Stimulated activated CD4-positive, alpha-beta T cell treated with anti-CD3 and anti-CD28 coated beads, Interleukin-2, amount 100 ng/mL, for 4 hours (primary cell): Measurements from ENCODE around the gene CHCHD6.

Experiments used
- DNase-seq: peaks from one replicate; pipeline ENCODE4 v3.0.0-alpha.2; 2020; ENCODE audit warnings: low read depth

CHCHD6 gene

GRCh38 chr3:126743781-126744180, 39.7 kb downstream of the CHCHD6 start:
- DNase-seq, result no peak

- DNase-seq, result no peak
Measured at GRCh38 chr3:126745760-126746394, 41.8 kb downstream of the CHCHD6 start.

DNA sequence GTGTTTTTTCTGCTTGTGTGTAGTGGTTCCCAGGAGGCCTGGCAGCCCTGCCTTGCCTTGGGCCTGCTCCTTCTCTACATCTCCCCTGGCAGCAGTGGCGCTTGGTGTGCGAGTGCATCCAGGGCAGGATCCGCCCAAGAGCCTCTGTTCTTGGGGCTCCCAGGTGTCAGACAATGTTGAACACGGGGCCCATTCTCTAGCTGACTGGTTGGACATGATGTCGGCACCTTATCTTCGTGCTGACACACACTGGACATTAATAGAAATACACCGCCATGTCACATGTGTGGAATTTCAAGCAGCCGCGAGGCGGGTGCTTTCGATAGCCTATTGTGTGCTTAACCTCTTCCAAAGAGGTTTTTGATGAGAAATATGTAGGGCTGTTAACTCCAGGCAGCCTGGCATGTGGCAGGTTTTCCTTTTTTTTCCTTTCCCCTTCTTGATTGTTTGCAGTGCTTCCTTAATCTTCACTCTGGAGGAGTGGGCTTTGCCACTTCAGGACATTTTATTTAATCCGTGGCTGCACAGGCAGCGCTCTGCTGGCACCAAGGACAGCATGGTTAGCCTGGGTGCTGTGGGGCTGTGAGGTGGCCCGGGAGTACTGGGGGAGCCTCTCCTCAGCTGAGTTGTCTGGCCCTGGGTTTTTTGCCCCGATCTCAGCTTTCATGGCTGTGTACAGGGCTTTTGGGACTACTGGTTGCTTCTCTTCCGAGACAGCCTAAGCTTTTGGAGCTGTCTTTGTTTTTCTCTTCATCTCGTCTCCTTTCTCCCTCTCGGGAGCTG, 42.5 kb downstream of the CHCHD6 start:
- DNase-seq, result no peak

DNA sequence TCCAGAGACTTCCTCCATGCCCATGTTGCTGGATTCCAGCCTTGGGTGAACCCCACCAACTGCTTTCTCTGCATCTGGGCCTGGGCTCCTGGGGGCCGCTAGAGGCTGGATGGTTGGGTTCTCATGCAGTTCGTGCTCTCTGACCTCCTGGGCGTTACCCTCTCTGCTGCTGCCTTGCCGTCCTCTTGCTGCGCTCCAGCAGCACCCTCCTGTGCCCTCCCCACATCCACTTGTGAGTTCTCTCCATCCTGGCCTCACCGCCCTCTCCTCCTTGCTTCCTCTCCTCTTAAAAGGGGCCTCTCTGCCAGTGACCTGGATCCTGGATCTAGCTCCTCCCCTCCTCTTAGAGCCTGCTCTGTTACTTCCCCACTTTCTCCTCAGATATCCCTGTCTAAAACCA, 43.7 kb downstream of the CHCHD6 start:
- no peak for DNase-seq

- no peak for DNase-seq
Measured at GRCh38 chr3:126748701-126749546, 44.9 kb downstream of the CHCHD6 start.

DNA sequence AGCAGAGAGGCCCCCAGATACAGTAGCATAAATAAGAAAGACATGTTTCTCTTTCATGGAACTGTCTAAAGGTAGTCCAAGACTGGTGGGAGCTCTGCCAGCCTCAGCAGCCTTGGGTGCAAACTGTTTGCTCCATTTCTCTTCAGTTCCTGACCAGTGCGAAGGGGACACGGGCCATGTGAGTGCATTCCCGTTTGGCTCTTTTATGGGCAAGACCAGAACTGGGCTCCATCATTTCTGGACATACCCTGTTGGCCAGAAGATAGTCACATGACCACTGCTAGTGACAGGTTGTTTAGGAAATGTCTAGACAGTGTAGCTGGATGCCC, 45.5 kb downstream of the CHCHD6 start:
- DNase-seq, result no peak

- DNase-seq, result no peak
Measured at GRCh38 chr3:126749931-126750755, 46.1 kb downstream of the CHCHD6 start.

GRCh38 chr3:126750756-126751121, 46.7 kb downstream of the CHCHD6 start:
- DNase-seq, result no peak

DNA sequence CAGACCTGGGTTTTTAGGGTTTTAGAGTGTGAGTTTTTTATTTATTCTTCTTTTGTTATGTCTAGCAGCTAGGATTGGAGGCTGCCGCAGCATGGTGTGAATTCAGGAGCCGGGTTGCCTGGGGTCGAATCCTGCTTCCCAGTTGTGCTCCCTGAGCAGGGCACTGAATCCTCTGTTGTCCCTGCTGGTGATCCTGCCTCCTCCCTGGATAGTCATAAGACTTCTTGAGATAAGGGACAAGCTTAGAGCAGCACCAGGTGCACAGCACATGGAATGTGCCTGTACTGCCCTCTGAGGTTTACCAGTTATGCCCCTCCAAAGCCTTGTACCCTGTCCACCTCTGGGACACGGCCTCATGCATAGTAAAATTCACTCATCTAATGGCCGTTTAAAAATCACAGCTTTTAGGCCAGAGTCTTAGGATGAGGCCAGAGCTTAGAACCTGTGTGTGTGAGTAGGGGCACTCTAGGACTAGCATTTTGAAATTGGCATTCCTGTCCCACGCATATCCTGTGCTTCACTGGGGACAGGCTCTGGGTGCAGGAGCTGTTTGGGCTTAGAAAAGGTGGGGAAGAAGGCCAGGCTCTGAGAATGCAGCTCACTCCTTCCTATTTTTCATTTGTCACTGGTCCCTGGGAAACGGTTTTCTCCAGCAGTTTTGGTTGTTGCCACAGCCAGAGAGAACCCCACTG, 47.7 kb downstream of the CHCHD6 start:
- no peak for DNase-seq

GRCh38 chr3:126752303-126753190, 48.5 kb downstream of the CHCHD6 start:
- peak; percentile 9 for DNase-seq

DNA sequence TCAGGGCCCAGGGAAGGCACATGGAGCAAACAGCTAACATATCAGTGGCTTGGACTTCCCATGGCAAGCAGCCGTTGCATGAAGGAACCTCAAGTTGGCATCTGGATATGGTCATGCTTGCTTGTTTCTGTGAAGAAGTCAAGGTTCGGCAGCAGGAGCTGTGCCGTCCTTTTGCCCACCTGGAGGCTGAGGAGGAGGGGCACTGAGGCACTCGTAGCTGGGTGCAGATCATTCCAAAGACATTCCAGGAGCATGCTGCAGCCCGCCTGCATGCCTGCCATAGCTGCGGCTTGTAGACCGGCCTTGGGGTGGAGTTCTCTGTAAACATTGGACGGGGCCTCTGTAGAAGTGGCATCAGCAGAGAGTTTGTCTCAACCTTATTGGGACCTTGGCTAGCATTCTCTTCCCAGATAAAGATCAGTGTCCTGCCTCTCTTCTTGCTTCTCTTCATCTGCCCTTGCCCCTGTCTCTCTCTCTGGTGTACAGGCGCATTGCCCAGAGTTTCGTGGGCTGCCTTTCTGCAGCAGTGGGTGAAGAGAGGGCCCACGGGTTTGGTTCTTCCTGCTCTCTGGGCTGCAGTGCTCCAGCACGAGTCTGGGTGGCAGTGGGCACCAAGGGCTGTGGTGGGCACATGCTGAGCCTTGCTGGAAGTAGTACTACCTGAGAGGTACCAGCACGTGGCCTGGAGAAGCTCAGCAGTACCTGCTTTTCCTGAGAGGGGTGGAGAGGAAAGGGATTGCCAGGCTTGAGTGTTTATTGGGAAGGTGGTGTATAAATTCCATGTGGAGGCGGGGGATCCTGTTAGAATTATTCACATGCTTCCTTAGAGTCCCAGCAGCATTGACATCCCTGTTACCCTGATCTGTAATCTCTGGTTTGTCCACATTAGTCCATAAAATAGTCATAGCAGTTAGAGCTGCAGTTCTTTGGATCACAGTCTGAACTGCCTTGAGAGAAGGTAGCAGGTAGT, 49.4 kb downstream of the CHCHD6 start:
- no peak for DNase-seq

DNA sequence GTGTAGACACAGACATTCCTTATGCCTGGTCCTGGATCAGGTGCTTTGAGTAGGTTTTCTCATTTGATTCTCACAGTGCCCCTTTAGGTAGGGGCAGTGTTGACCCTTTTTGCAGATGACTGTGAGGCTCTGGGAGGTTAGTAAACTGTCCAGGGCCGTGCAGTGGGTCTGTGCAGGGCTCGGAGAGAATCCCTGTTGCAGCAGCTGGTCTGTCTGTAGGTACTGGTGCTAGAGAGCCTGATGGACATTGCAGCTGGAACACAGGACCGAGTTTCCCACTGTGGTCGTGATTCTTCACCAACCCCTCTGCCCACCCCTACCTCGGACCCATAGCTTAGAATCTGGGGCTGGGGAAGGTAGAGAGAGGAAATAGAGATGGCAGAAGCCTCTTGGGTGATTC, 51.8 kb downstream of the CHCHD6 start:
- no peak for DNase-seq

DNA sequence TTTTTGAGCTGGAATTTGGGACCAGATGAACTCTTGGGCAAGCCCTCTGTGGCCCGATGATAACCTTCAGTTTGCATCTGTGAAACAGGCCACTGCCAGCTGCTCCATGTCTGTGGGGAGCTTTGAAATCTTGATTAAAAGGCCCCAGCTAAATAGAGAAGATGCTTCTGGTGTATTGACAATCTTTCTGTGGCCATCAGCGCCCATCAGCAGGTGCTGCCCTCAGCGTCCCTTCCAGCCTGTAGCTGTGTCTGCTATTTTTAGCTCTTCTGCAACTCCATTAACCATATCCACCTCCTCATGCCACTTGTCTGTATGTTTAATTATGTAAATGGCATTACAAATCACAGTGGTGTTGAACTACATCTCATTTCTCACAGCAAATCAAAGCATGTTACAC, 54.0 kb downstream of the CHCHD6 start:
- DNase-seq, result no peak

DNA sequence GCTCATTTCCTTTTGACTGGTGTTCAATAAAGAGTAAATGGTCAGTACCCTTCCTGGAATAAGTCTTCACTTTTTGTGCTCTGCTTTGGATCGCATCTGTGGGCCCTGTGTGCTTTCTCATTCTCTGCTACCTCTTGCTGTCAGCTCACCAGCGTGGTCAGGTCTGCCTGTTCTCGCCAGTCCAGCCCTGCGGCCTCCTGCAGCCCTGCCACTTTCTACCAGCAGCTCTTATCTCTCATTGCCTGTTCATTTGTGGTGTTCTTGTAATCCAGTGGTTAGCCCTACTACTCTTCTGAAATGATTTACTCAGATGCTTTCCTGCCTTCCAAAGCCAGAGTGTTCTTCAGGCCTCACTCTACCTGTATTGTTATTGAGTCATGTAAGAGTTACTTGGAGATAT, 54.8 kb downstream of the CHCHD6 start:
- no peak for DNase-seq

- no peak for DNase-seq
Measured at GRCh38 chr3:126760541-126760940, 56.5 kb downstream of the CHCHD6 start.

DNA sequence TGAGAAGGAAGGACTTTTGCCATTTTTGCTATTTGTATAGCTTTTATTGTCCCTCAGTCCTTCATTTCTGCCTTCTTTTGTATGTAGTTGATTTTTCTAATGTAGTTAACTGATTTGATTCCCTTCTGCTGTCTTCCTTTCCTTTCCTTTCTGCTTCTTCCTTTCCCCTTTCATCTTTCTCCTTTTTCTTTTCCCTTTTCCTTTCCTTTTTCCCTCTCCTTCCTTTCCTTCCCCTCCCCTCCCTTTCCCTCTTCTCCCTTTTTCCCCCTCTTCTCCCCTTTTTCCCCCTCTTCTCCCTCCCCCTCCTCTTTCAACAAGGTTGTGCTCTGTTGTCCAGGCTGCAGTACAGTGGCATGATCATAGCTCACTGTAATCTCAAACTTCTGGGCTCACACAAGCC, 59.0 kb downstream of the CHCHD6 start:
- DNase-seq, result no peak

DNA sequence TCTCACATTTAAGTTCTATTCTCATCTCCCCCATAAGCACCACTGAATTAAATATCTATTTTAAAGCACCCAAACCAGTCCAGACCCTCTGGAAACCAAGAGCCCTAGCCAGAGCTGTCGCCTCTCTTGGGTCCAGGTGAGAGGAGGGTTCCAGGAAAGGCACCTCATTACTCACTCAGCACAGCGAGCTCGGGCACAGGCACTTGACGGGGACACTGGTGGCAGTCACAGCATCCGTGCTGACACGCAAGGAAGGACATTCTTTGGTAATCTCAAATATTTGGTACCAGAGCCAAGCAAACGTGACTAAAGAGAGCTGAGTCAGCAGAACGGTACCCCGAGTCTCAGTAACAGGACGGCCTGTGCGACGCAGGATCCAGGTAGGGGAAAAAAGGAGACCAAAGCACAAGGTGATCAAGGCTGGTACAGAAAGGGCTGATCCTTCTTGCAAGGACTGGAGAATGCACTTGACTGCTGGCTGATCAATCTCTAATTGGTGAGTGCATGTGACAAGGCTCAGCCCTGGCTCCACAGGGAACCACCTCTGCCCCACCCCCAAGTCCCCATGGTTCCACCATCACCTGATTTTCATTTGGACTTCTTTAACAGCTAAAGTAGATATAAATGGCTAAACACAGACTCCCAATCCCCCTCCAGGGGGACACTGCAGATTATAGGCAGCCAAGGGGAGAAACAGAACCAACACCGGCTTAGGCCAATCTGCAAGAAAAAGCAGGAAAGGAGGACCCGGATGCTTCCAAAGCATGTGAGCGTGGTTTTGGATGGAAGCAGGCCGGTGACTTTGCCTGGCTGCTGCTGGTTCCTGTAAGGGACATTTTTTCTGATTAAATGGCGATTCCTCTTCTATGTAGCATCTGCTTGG, 61.4 kb downstream of the CHCHD6 start:
- DNase-seq, result no peak

DNA sequence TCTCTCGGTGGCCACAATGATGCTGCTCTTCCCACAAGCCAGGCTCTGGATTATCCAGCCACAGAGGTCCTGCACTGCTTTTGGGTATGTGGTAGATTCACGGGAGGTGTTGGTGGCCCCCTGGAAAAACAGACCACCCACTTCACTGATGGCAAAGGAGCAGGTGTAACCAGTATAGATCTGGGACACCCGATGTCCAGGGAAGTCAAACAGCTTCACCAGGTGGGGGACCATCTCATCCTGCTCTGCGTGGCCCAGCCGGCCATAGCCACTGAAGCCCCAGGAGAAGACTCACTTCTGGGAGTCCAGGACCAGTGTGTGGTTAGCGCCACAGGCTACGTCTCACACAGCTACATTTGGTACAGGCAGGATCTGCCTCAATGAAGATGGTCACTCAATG, 62.6 kb downstream of the CHCHD6 start:
- no peak for DNase-seq
